ENCODE results near the gene SAMD4A. TPM values are rescaled to one million over a fixed set of nuclear protein-coding genes. Genes with fewer than 3 reads are reported as not detected.

Gene SAMD4A
- total and polyA plus RNA-seq, 2 donors (not counting 1 experiment from before 2014, with no cell fraction given) = 9.3 to 39.8 TPM

DNA sequence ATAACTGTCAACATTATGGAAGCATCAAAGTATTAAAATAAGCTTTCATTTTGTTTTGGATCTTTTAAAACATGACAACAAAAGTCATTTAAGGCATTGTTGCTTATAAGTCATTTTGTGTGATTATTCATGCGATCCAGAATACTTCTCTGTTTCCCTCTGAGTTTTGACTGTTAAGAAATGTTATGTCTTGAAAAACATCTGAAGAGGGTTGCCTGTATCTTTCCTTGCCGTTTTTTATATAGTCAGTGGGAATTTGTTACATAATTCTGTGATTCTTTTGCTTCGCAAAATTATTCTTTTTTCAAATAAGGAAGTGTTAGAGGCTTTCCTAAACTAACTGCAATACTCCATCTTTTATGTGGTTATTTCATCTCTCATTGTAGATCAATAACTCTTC lies 78.7 kb downstream of the SAMD4A start:
- no peak for DNase-seq (ENCODE audit: low read depth in 2 of 2)
- H3K9ac ChIP-seq (ENCODE audit: insufficient read depth, low read length) = no peak overlapping the region
- H2AFZ ChIP-seq (ENCODE audit: low read length) = no peak overlapping the region
- no peaks in the 10 kb centered on the region for H3K27me3 ChIP-seq (ENCODE audit: control insufficient read depth, insufficient read depth, low read length)
- peaks cover 2% of the 10 kb centered on the region for H3K36me3 ChIP-seq (ENCODE audit: control insufficient read depth, insufficient read depth, low read length)
- H3K4me2 ChIP-seq (ENCODE audit: extremely low read depth, insufficient read depth, low read length) = no peak overlapping the region
- peaks cover 78% of the 10 kb centered on the region for H3K79me2 ChIP-seq (ENCODE audit: control insufficient read depth, insufficient read depth, low read length)
- TF ChIP-seq EZH2 (IDR thresholded peaks at IDR 0.05; ENCODE audit: low read length, missing control alignments) = no peak
- no peaks in the 10 kb centered on the region for H3K9me3 ChIP-seq (ENCODE audit: control insufficient read depth, insufficient read depth, low read depth, low read length)
- no peak overlapping the region for H3K27ac ChIP-seq (ENCODE audit: insufficient read depth, low read length)
- H3K4me3 ChIP-seq (replicated peaks in 1 of 4; ENCODE audit: control extremely low read depth in 1 of 4, insufficient read depth in 1 of 4, low read depth in 3 of 4, low read length in 4 of 4) = no peak overlapping the region
- peaks cover 16% of the 10 kb centered on the region for H3K4me1 ChIP-seq (ENCODE audit: control insufficient read depth, extremely low read depth, insufficient read depth, low read length)
- no peaks in the 10 kb centered on the region for H4K20me1 ChIP-seq (ENCODE audit: control insufficient read depth, extremely low read depth, insufficient read depth, low read length)

DNA sequence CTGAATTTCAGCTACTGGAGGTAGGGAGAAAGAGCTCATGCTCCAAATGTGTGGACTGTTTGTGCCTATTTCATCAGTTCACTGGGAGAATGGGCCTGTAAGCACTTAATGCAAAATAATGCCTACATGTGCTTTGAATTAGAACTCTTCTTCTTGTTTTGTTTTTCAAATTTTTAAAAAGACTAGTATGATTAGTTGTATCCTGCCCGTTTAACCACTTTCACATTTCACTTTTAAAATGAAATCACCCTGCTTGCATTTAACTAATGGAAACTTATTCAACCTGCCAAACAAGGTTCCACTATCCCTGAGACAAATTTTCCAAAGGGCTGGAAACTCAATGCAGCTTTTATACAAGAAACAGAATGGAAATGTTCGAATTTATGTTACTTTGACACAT lies 79.7 kb downstream of the SAMD4A start:
- TF ChIP-seq, protein P1, sequence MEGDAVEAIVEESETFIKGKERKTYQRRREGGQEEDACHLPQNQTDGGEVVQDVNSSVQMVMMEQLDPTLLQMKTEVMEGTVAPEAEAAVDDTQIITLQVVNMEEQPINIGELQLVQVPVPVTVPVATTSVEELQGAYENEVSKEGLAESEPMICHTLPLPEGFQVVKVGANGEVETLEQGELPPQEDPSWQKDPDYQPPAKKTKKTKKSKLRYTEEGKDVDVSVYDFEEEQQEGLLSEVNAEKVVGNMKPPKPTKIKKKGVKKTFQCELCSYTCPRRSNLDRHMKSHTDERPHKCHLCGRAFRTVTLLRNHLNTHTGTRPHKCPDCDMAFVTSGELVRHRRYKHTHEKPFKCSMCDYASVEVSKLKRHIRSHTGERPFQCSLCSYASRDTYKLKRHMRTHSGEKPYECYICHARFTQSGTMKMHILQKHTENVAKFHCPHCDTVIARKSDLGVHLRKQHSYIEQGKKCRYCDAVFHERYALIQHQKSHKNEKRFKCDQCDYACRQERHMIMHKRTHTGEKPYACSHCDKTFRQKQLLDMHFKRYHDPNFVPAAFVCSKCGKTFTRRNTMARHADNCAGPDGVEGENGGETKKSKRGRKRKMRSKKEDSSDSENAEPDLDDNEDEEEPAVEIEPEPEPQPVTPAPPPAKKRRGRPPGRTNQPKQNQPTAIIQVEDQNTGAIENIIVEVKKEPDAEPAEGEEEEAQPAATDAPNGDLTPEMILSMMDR (conservative IDR thresholded peaks at IDR 0.05 in 1 of 2, IDR thresholded peaks at IDR 0.05 in 1 of 2; ENCODE audit: low read depth in 1 of 2, low read length in 2 of 2) = no peak
- TF ChIP-seq EZH2 (IDR thresholded peaks at IDR 0.05; ENCODE audit: low read length, missing control alignments) = no peak
- no peak overlapping the region for H3K4me2 ChIP-seq (ENCODE audit: extremely low read depth, insufficient read depth, low read length)
- no peaks in the 10 kb centered on the region for H3K27me3 ChIP-seq (ENCODE audit: control insufficient read depth, insufficient read depth, low read length)
- no peaks in the 10 kb centered on the region for H3K36me3 ChIP-seq (ENCODE audit: control insufficient read depth, insufficient read depth, low read length)
- H3K9ac ChIP-seq (ENCODE audit: insufficient read depth, low read length) = no peak overlapping the region
- H3K4me3 ChIP-seq (replicated peaks in 1 of 4; ENCODE audit: control extremely low read depth in 1 of 4, insufficient read depth in 1 of 4, low read depth in 3 of 4, low read length in 4 of 4) = no peak overlapping the region
- no peak overlapping the region for H2AFZ ChIP-seq (ENCODE audit: low read length)
- no peaks in the 10 kb centered on the region for H3K9me3 ChIP-seq (ENCODE audit: control insufficient read depth, insufficient read depth, low read depth, low read length)
- H4K20me1 ChIP-seq (ENCODE audit: control insufficient read depth, extremely low read depth, insufficient read depth, low read length) = no peaks in the 10 kb centered on the region
- peaks cover 76% of the 10 kb centered on the region for H3K79me2 ChIP-seq (ENCODE audit: control insufficient read depth, insufficient read depth, low read length)
- peaks cover 25% of the 10 kb centered on the region for H3K4me1 ChIP-seq (ENCODE audit: control insufficient read depth, extremely low read depth, insufficient read depth, low read length)
- H3K27ac ChIP-seq (ENCODE audit: insufficient read depth, low read length) = no peak overlapping the region
- DNase-seq (ENCODE audit: low read depth in 2 of 2) = no peak

DNA sequence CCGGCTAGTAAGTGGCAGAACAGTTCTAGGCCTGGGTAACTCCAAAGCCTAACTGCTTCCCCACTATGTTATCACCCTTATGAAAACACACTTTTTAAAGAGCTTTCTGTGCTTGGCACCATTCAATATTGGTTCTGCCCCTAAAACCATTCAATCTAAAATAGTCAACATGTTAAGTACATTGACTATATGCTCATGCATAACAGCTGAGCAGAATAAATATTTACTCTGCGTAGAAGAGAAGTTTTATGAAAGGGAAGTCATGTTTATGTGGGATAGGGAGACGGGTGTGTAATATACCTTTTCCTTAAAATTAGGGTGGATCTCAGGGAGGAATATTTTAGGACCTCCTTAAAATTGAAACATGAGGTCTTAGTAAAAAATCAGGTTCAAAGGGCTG lies 80.5 kb downstream of the SAMD4A start:
- Histone ChIP-seq H2AFZ (ENCODE audit: low read length) (no peak overlapping the region), H3K4me3 (replicated peaks in 1 of 4; ENCODE audit: control extremely low read depth in 1 of 4, insufficient read depth in 1 of 4, low read depth in 3 of 4, low read length in 4 of 4) (no peak overlapping the region), H3K27me3 (ENCODE audit: control insufficient read depth, insufficient read depth, low read length) (no peaks in the 10 kb centered on the region), H4K20me1 (ENCODE audit: control insufficient read depth, extremely low read depth, insufficient read depth, low read length) (no peaks in the 10 kb centered on the region), H3K36me3 (ENCODE audit: control insufficient read depth, insufficient read depth, low read length) (no peaks in the 10 kb centered on the region), H3K4me1 (ENCODE audit: control insufficient read depth, extremely low read depth, insufficient read depth, low read length) (peaks cover 28% of the 10 kb centered on the region), H3K27ac (ENCODE audit: insufficient read depth, low read length) (no peak overlapping the region), H3K4me2 (ENCODE audit: extremely low read depth, insufficient read depth, low read length) (no peak overlapping the region), H3K79me2 (ENCODE audit: control insufficient read depth, insufficient read depth, low read length) (peaks cover 71% of the 10 kb centered on the region), H3K9me3 (ENCODE audit: control insufficient read depth, insufficient read depth, low read depth, low read length) (no peaks in the 10 kb centered on the region), H3K9ac (ENCODE audit: insufficient read depth, low read length) (no peak overlapping the region)
- DNase-seq (ENCODE audit: low read depth in 2 of 2) = no peak
- no peak for TF ChIP-seq EZH2 (IDR thresholded peaks at IDR 0.05; ENCODE audit: low read length, missing control alignments)
- TF ChIP-seq, protein P1 (conservative IDR thresholded peaks at IDR 0.05 in 1 of 2, IDR thresholded peaks at IDR 0.05 in 1 of 2; ENCODE audit: low read depth in 1 of 2, low read length in 2 of 2) = no peak

Data from fibroblast of lung (primary cell).